AG10803 (cell line): ENCODE results near the gene PBX1.
A peak's percentile ranks its signal among the peaks of the same experiment; 100 is the strongest.
"Not testable (repeated sequence)": the region's sequence is repeated elsewhere in the genome, so short reads cannot be mapped to it uniquely, and the experiment has no call there.

Experiments used
- DNase-seq: peaks from one replicate; pipeline ENCODE4 v3.0.0; 2010; ENCODE audit warnings: low read depth
- H3K4me3 ChIP-seq: 2 replicates; pipeline ENCODE4 v1.5.1; 2011; ENCODE audit warnings: mild to moderate bottlenecking, low read length, control low read depth
- TF ChIP-seq, protein P1 (sequence below): conservative IDR thresholded peaks from 2 replicates; pipeline ENCODE4 v1.5.1; 2011; ENCODE audit warnings: mild to moderate bottlenecking, low read length, control low read depth, inconsistent platforms

Gene PBX1

DNA sequence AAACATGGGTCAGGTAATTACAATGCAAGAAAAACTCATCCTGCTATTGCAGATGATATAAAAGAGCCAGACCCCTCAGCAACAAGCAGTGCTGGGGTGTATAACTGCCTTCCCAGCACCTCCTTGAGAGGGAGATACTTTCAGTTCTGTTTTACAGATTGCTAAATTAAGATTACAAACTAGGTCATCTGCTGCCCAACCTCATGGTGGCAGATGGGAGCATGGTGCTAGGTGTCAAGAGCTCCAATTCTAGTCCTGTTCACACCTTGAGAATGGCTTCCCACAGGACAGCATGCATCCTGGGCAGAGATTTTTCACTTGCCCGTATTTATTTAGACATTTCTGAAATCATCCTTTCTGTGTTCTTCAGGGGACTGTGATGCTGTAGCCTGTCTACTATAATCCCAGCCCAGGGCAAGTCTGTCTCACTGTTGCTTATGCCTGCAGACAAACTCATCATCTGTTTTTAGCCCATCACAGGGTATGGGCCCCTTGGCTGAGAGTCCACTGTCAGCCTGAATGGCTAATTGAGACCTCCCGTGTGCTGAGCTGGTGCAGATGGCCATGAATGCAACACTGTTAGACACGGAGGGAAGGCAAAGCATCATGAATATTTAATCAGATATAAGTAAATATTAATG lies 40.2 kb upstream of the PBX1 start:
- no peak overlapping the region for H3K4me3 ChIP-seq
- TF ChIP-seq, protein P1, sequence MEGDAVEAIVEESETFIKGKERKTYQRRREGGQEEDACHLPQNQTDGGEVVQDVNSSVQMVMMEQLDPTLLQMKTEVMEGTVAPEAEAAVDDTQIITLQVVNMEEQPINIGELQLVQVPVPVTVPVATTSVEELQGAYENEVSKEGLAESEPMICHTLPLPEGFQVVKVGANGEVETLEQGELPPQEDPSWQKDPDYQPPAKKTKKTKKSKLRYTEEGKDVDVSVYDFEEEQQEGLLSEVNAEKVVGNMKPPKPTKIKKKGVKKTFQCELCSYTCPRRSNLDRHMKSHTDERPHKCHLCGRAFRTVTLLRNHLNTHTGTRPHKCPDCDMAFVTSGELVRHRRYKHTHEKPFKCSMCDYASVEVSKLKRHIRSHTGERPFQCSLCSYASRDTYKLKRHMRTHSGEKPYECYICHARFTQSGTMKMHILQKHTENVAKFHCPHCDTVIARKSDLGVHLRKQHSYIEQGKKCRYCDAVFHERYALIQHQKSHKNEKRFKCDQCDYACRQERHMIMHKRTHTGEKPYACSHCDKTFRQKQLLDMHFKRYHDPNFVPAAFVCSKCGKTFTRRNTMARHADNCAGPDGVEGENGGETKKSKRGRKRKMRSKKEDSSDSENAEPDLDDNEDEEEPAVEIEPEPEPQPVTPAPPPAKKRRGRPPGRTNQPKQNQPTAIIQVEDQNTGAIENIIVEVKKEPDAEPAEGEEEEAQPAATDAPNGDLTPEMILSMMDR: peak; percentile 5; the same call in 1 of the 2 replicates
- no peak for DNase-seq

DNA sequence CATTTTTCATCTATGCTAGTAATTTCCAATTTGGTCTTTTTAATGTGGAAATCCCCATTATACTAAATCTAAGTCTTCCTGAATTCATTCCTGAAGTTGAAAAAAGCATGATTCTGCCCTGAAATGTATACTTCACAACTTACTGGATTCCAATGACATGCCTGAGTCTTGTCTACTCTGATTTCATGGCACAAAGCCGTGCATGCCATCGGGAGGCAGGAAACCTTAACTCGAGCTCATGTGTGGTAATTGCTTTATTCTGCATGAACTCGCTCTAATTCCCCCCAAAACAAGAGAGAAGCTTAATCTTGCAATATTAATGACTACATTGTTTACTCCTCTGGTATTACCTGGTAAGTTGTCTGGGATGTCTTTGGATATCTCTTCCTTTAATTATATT lies 39.6 kb upstream of the PBX1 start:
- no peak for DNase-seq
- TF ChIP-seq, protein P1: no peak
- H3K4me3 ChIP-seq: no peak overlapping the region

- H3K4me3 ChIP-seq: no peak overlapping the region
- TF ChIP-seq, protein P1: no peak
- DNase-seq: peak; percentile 39
Measured at GRCh38 chr1:164524810-164525209, 34.2 kb upstream of the PBX1 start.

GRCh38 chr1:164534863-164535610 lies 23.9 kb upstream of the PBX1 start:
- no peak for DNase-seq
- TF ChIP-seq, protein P1: no peak
- no peak overlapping the region for H3K4me3 ChIP-seq

DNA sequence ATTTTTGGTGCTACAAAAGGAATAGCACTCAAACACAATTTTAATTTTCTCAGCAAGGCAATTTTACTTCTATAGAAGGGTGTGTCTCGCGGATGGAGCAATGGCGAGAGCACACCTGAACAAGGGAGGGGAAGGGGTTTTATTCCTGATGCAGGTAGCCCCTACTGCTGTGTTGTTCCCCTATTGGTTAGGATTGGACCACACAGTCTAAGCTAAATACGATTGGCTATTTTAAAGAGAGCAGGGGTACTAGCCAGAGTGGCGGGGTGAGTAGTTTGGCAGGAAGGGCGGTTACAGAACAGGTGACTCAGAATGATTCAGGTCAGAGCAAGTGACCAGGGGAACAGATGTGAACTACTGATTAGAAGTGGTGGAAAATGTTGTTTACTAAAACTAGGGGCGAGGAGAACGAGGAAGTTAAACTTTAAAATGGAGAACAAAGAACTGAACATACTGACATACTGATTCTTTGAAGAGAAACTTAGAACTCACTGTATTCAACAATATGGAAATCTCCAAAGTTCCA lies 6.5 kb upstream of the PBX1 start:
- H3K4me3 ChIP-seq, DNase-seq: not testable (repeated sequence)

- TF ChIP-seq, protein P1: no peak
- DNase-seq: no peak
- no peak overlapping the region for H3K4me3 ChIP-seq
Measured at GRCh38 chr1:164557270-164557669, 1.7 kb upstream of the PBX1 start.

DNA sequence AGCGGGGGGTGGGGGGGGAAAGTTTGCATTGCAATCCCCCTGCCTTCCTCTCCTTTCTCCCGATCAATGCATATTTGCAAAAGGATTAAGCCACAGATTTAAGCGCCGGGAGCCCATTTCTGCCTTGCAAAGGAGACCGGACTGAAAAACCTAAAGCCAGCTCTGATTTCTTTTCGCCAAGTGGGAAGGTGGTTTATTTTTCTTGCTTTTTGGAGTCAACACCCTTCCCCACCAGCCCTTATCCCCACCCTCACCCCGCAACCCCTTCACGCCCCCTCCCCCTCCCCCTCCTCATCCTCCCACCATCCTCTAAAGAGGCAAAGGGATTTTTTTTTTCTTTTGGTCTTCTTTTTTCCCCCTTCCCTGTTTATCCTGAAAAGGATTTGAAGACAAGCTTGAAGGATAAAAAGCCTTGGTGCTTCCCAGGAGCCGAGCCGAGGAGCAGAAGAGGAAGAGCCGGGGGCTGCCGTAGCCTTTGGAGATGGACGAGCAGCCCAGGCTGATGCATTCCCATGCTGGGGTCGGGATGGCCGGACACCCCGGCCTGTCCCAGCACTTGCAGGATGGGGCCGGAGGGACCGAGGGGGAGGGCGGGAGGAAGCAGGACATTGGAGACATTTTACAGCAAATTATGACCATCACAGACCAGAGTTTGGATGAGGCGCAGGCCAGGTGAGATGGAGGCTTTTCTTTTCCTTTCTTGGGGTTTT lies 513 bp downstream of the PBX1 start:
- TF ChIP-seq, protein P1: no peak
- no peak for DNase-seq
- peak overlapping the region; percentile 71 for H3K4me3 ChIP-seq
